ENCODE data around the gene CAP2.
"Not testable (repeated sequence)": the region's sequence is repeated elsewhere in the genome, so short reads cannot be mapped to it uniquely, and the experiment has no call there.

The CAP2 gene

DNA sequence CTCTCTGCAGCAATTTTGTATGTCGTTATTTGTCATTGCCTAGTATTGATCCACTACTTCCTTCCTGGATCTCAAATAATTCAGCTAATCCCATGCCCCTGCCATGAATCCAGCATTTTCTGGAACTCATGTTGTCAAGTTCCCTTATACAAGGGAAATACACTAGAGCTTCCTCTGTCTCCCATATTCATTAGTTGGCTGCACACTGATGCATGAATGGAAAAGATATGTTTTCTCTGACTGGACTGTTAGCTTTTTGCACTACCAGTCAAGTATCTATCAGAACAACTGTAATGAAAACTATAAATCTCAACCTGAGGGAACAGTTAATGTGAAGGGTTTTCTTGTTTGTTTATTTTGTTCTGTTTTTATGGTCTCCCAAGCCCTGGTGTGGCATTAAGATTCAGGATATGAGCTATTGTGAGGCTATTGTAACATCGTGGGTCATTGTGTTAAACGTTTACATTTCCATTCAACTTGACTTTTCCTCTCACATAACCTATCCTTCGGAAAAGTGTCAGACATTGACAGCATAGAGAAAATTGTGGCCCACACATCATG is 104.2 kb downstream of the CAP2 start:
- DNase-seq (ENCODE audit: low read depth in 1 of 2, low spot score in 1 of 2), result no peak

DNA sequence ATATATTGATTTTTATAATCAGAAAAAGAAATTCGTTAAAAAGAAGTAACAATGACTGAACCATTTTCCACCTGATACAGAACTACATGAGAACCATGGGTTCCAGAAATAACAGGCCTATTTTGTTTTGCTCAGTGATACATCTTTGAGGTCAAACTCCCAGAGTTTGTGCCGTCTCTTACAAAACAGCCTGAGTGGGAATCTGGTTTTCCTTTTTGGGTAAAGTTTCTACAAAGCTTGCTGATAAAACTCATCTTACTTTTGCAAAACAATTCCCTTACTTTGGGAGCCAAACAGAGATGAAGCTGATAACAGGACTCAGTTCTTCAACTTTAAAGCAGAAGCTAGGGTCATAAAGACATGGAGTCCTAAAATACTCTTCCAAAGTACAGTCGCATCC is 108.0 kb downstream of the CAP2 start:
- no peak for DNase-seq (ENCODE audit: low read depth in 1 of 2, low spot score in 1 of 2)

DNA sequence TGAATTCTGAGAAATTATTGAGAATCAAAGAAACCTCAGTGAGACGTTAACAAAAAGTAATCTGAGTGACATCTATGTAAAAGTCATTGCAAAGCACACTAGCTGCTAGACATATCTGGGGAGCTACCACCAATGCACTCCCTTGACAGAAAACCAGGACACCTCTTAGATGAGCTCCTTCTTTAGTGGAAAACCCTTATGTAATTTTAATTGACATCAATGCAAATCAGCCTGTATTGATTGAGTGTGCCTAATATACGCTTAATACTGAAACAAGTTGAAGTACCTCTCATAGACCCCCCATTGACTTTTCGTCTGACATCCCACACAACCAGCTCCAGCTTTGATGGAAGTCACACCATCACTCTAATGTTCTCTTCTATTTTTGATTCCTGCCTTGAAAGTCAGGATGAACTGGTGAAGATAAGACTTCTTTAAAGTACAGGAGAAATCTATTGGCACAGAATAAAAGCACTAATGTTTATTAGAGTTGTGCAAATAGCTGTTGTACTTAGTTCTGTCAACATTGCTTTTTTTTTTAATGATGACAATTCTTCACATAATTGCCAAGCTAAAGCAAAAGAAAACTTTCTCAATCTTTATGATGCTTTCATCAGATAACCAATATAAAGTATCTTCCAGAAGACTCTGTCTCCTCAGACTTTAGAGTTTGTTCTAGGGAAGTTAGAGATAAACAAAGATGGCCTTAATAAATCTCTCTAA is 108.7 kb downstream of the CAP2 start:
- no peak for DNase-seq (ENCODE audit: low read depth in 1 of 2, low spot score in 1 of 2)

DNA sequence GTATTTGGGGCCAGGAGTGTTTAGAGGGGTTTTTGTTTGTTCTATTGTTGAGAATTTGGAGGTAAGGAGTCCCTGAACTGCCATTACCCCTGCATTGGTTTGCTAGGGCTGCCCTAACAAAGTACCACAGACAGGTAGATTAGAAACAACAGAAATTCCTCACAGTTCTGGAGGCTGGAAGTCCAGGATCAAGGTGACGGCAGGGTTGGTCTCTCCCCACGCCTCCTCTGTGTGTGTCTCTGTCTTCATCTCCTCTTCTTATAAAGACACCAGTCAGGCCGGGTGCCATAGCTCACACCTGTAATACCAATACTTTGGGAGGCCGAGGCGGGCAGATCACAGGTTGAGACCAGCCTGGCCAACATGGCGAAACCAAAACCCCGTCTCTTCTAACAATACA is 109.7 kb downstream of the CAP2 start:
- DNase-seq (ENCODE audit: low read depth in 1 of 2, low spot score in 1 of 2), result no peak

DNA sequence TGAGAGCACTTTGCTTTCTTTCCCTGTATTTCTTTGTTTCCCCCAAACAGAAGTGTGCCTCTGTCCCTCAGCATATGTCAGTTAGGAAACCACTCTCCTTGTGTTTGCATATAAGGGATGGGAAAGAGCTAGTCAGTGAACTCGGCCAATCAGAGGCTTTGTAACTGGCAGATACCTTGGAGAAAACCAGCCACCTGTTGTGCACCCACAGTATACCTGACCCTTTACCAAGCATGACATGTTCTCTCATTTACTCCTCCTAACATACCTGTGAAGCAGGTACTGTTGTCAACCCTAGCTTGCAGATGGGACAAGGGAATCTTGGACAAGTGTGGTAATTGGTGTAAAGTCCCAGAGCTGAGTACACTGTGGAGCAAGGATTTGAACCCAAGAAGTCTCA is 110.6 kb downstream of the CAP2 start:
- DNase-seq (ENCODE audit: low read depth in 1 of 2, low spot score in 1 of 2), result no peak

DNA sequence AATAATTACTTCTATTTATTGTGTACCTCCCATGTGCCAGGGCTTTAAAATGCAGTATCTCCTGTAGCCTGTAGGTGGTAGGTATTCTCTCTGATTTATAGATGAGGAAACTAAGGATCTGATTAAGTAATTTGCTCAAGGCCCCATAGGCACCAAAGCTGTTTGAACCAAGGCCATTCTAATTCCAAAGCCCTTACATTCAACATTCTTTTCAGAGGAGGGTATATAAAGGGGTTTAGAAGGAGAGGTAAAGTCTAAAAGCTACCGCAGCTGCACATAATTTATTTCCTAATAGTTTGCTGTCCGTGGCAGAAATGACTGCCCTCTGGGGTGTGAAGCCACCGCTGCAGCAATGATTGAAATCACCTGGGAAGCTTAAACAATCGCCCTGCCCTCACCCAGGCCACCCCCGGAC is 111.7 kb downstream of the CAP2 start:
- no peak for DNase-seq (ENCODE audit: low read depth in 1 of 2, low spot score in 1 of 2)

DNA sequence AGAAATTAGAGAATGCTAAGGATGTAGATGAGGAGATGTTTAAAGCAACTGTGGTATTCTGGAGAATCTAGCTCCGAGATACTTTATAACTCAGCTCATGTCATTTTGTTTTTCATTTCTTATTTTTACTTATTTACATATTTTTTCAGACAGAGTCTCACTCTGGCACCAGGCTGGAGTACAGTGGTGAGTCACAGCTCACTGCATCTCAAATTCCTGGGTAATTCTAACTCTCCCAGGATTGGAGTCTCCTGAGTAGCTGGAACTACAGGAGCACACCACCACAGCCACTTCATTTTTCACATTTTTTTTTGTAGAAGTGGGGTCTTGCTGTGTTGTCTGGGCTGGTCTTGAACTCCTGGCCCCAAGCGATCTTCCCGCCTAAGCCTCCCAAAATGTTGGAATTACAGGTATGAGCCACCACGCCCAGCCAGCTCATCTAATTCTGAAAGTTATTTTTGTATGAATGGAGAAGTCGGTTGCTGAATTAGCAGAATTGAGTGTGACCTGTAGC is 112.4 kb downstream of the CAP2 start:
- DNase-seq (ENCODE audit: low read depth in 1 of 2, low spot score in 1 of 2), result no peak

DNA sequence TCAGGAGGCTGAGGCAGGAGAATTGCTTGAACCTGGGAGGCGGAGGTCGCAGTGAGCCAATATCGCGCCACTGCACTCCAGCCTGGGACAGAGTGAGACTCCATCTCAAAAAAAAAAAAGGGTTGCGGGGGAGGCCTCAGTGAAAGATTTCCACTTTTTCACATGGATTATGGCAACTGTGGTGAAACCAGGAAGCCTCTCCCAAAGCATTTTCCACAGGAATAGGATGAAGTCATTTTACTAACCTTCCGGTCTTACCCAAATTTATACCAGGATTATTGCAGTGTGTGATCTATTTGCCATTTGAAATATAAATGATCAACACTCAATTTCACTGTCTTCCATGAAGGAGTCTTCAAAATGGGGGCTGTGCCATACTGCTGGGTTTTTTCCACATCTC is 113.1 kb downstream of the CAP2 start:
- no peak for DNase-seq (ENCODE audit: low read depth in 1 of 2, low spot score in 1 of 2)

DNA sequence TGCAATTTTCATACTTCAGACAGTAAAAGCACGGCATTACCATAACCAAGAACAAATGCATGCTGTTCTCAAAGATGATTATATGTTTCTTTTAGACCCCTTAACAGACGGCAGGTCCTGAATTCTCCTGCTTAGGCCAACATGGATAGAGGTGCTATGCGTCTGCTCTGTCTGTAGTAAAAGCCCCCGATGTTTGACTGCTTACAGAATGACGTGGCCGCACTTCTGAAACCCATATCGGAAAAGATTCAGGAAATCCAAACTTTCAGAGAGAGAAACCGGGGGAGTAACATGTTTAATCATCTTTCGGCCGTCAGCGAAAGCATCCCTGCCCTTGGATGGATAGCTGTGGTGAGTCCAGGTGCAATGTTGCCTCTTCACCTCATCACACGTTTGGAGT is 113.6 kb downstream of the CAP2 start:
- no peak for DNase-seq (ENCODE audit: low read depth in 1 of 2, low spot score in 1 of 2)

DNA sequence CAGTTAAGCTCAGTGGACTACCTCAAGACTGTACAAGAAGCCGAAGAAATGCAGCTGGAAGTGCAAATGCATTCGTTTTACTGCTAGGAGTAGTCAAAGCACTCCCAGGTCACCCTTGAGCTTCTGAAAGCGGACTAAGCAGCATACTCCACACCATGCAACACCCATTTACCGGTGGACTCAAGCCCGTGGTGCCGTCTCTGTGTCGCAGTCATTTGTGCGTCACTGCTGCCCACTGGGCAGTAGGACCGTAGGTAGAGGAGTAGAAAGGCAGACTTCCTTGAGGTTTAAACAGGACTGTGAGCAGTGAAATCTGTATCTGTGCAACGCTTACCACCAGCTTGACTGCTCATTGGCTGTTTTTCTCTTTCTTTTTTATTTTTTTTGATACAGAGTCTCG is 117.7 kb downstream of the CAP2 start:
- no peak for DNase-seq (ENCODE audit: low read depth in 1 of 2, low spot score in 1 of 2)

DNA sequence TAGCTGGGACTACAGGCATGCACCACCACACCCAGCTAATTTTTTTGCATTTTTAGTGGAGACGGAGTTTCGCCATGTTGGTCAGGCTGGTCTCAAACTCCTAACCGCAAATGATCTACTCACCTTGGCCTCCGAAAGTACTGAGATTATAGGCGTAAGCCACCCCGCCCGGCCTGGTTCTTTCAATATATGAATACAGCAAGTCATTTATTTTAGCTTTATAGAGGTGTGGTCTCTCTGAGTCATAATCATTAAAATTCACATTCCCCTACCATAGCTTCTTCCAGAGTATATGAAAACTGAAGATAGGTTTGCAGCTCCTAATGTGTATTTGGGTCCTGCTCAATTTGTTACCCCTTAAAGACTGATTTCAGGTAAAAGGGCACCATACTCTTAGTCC is 118.2 kb downstream of the CAP2 start:
- DNase-seq (ENCODE audit: low read depth in 1 of 2, low spot score in 1 of 2), result no peak

DNA sequence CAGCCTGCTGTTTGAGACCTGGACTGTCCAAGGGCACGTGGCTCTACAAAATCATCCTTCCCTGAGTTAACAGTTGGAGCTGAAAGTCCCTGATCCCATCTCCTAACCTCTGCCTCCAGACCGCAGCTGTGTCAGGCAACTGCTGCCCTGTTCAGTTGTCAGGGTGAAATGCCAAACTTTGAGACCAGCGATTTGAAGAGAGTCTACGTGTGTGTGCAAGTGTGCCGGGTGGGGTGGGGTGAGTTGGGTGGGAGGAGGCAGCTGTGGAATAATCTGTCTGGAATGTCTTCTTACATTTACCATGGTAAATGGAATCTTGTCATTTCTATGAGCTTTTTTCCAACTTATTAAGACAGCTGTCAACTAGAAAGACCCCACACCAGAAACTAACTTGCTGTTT is 125.7 kb downstream of the CAP2 start:
- no peak for DNase-seq (ENCODE audit: low read depth in 1 of 2, low spot score in 1 of 2)

DNA sequence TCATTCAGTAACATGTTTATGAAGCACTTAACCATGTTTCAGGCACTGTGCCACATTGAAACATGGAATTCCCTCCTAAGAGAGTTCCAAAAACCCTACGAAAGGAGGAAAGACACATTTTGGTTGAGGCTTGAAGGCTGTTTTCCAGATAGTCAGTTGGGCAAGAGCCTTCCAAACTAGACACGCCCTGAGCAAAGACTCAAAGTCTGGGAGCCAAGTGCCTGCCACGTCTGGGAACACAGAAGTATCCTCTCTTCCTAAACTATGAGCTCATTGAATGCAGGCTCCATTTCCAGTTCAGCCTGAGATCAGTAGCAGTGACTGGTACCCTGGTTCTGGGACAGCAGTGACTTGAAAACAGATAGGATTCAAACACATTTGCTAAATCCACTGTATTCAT is 132.2 kb downstream of the CAP2 start:
- DNase-seq (ENCODE audit: low read depth in 1 of 2, low spot score in 1 of 2), result no peak

DNA sequence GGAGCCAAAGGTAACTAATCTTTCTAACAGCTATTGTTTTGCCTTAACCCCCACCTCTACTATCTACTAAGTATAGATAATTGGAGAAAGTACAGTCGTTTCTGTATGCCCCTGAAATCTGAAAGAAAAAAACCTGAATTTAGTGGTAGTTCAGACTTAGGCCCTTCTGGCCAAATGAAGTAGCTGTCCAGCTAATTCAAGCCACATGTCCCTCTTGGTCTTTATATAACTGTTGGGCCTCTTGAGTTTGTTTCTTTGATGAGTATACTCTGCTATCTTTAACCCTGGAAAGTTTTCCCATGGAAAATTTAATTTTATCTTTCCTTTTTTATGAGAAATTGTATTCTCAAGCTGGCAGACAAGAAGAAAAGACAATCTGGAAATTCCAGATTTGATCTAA is 133.7 kb downstream of the CAP2 start:
- DNase-seq (ENCODE audit: low read depth in 1 of 2, low spot score in 1 of 2), result no peak

DNA sequence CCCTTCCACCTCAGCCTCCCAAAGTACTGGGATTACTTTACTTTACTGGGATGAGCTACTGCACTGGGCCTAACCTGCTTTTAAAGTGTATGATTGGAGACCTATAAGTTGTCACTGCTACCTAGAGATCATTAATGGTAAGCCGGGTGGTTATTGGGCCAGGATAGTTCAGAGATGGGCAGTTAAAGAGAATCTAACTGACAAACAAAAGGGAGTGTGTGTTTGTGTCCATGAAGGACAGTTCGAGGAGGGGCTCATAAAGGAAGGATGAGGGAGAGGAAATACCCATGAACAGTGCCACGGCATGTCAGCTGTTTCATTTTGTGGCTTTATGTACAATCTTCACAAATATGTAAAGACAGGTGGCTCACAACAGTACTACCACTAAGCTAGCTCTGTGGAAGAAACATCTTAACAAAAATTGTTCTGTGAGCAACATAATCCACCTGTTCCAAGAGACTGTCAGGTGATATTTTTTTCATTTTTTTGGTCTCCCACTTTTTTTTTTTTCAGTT is 137.0 kb downstream of the CAP2 start:
- DNase-seq (ENCODE audit: low read depth in 1 of 2, low spot score in 1 of 2), result no peak

DNA sequence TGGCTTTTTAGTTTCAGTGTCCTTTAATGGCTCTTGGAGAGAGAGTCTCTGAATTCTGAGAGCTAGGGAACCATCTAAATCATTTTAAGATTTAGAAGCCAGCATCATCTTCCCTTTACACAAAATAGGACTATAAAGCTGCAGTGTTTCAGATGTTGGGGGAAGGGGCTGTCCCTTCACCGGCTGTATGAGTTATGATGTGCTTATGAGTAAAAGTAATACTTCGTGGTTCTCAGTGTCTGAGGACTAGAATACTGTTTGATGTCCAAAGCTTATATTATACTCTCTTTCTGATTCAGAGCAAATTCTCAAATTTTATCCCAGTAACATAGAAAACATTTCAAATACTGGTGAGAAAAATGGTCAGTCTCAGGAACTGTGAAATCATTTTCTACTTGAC is 143.2 kb downstream of the CAP2 start:
- peak in 1 of 2 donors; percentile 5 for DNase-seq (ENCODE audit: low read depth in 1 of 2, low spot score in 1 of 2)

DNA sequence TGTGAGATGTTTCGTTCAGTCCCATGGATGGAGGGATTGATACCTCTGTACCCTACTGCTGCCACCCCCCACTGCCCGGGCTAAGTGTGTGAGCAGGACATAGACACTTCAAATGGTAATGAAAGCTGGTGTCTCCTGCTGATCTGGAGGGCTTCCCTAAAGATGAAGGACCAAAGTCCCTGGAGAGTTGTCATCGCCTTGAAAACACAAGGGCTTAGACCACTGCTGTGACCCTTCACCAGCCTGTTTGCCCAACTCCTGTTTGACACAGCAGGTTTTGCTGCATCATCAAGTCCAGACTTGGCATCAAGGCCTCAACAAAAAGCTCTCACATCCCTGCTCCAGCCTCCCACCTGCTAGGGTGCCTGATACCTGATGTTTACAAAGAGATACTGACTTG is 148.8 kb downstream of the CAP2 start:
- no peak for DNase-seq (ENCODE audit: low read depth in 1 of 2, low spot score in 1 of 2)

DNA sequence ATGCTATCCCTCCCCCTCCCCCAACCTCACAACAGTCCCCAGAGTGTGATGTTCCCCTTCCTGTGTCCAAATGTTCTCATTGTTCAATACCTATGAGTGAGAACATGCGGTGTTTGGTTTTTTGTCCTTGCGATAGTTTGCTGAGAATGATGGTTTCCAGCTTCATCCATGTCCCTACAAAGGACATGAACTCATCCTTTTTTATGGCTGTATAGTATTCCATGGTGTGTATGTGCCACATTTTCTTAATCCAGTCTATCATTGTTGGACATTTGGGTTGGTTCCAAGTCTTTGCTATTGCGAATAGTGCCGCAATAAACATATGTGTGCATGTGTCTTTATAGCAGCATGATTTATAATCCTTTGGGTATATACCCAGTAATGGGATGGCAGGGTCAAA is 152.3 kb downstream of the CAP2 start:
- DNase-seq (ENCODE audit: low read depth in 1 of 2, low spot score in 1 of 2), result not testable (repeated sequence)

DNA sequence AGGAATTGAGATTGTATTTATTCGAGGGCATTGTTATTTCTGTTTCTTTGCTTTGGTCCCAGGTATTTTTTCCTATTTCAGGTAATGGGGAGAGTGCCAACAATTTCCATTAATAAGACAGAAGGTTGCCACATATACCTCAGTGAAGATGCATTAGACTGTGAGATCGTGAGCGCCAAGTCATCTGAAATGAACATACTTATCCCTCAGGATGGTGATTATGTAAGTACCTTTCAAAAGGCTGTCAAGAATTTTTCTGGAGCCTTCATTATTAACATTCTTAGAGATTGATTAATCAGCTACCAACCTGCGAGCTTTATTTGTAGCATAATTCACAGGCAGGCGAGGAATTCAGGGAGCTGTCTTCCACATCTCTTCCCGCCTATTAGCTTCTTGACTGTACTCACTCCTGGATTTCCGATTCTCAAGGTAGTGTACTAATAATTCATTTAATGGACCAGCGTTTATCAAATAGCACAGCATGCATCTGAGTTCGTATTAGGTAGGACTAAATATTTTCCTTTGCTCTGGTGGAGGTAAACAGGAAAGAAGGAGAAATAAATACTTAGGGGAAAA is 158.1 kb downstream of the CAP2 start:
- DNase-seq (ENCODE audit: low read depth in 1 of 2, low spot score in 1 of 2), result no peak

DNA sequence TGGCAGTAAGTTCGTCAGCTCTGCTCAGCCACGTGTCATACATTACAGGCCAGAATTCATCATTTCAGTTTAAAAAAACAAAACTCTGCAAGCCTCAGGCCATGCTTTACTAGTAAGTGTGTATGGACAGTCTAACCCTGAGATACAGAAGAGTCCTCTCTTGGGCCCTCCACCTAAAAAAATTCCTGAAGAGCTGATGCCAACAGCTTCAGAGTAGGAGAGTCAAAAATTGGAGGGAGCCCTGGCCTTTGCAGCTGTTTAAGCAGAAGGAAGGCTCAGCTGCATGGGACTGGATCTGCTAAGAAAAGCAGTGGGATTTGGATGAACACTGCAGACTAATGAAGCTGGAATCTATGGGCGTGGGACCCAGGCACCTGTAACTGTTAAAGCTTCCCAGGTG is 159.5 kb downstream of the CAP2 start:
- DNase-seq (ENCODE audit: low read depth in 1 of 2, low spot score in 1 of 2), result no peak

DNA sequence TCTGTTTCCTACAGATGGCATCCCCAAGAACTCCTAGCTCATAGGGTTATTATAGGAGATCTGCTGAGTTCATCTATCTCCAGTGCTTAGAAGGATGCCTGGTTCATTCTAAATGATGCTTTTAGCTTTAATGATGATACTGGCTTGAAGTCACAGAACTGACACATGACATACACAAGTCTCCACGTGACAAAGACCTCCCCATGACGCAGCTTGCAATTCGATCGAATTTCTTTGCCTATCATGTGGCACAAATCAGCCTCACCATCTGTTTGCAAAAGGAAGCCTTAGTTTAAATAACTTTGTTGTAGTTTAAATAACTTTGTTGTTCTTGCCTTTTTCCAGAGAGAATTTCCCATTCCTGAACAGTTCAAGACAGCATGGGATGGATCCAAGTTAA is 162.6 kb downstream of the CAP2 start:
- no peak for DNase-seq (ENCODE audit: low read depth in 1 of 2, low spot score in 1 of 2)

DNA sequence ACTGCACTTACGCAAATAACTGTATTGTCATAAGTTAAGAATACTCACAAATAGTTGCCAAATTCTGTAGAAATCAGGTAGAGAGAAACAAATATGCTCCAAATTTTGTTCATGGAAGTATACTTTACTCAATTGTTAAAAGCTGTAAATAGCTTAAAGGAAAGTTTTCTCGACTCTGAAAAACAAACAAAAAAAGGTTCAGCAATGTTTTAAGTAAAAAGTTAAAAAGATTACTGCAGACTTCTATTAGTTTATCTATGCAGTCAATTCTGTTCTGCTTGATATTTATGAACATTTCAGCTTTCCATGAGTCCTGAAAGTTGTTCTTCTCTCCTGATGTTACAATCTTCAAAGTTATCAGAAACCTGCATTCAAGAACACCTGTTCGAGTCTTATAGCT is 169.2 kb downstream of the CAP2 start:
- DNase-seq (ENCODE audit: low read depth in 1 of 2, low spot score in 1 of 2), result no peak

DNA sequence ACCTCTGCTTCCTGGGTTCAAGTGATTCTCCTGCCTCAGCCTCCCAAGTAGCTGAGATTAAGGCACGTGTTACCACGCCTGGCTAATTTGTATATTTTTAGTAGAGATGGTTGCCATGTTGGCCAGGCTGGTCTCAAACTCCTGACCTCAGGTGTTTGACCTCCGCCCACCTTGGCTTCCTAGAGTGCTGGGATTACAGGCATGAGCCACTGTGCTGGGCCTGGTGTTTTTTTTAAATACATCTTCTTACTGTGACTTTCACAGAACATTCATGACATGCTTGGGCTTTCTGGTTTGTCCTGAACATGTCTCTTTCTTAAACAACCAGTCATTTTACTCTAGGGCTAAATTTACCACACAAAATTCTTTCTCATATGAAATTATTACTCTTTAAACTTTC is 172.0 kb downstream of the CAP2 start:
- no peak for DNase-seq (ENCODE audit: low read depth in 1 of 2, low spot score in 1 of 2)

Data from activated CD4-positive, alpha-beta T cell treated with anti-CD3 and anti-CD28 coated beads, Interleukin-2, amount 50 U/mL, for 24 hours (primary cell).